Cardiac muscle cell (in vitro differentiated cells and primary cell): ENCODE measurements around the gene TRMT10A. TPM values are rescaled to one million over a fixed set of nuclear protein-coding genes. Genes with fewer than 3 reads are reported as not detected.
A peak's percentile ranks its signal among the peaks of the same experiment; 100 is the strongest.

Source experiments
- DNase-seq, 2 donors: peaks; one replicate each; pipeline versions ENCODE4 v3.0.0 to v3.0.0-alpha.2; 2010 to 2017; ENCODE audit warnings: low read depth in 1 of 2, low spot score in 1 of 2
- H3K27ac ChIP-seq: fragments of 200-600 bp; sonication (generic); 2 replicates; pipeline ENCODE4 v1.5.1; 2016
- H3K27me3 ChIP-seq: fragments of 200-600 bp; sonication (generic); 2 replicates; pipeline ENCODE4 v1.6.0; 2016; ENCODE audit warnings: control low read depth
- H3K36me3 ChIP-seq: fragments of 200-600 bp; sonication (generic); 2 replicates; pipeline ENCODE4 v1.5.1; 2016; ENCODE audit warnings: control low read depth
- H3K4me1 ChIP-seq: fragments of 200-600 bp; sonication (generic); 2 replicates; pipeline ENCODE4 v1.8.1; 2017; ENCODE audit warnings: low read depth, mild to moderate bottlenecking, mixed run types
- H3K4me3 ChIP-seq: fragments of 200-600 bp; sonication (generic); 2 replicates; pipeline ENCODE4 v1.5.1; 2016; ENCODE audit warnings: mild to moderate bottlenecking
- H3K9me3 ChIP-seq: fragments of 200-600 bp; sonication (generic); 2 replicates; pipeline ENCODE4 v1.5.1; 2017; ENCODE audit warnings: low read depth, mild to moderate bottlenecking, control low read depth
- CTCF ChIP-seq: IDR thresholded peaks from 2 replicates; pipeline ENCODE4 v1.5.1; 2012; ENCODE audit warnings: low read depth, mild to moderate bottlenecking, low read length
- polyA plus RNA-seq: library from polyadenylated mRNA; unstranded; fragments of >200 nt; fragmentation: Nextera tagmentation; extraction: Ambion mirVana; gene quantifications from 2 replicates; pipeline ENCODE4 v1.2.1, GENCODE V29; 2016
- total RNA-seq: library from RNA; depleted of rRNA; stranded (reverse); fragments of >200 nt; gene quantifications from 2 replicates; pipeline ENCODE4 v1.2.3, GENCODE V29; 2016

TRMT10A gene
- total and polyA plus RNA-seq, 2 experiments from 2014 or later = 6.5 to 7.5 TPM

- Histone ChIP-seq H3K4me3 (no peak overlapping the region), H3K9me3 (no peaks in the 10 kb centered on the region), H3K4me1 (no peaks in the 10 kb centered on the region), H3K27ac (no peak overlapping the region), H3K27me3 (no peaks in the 10 kb centered on the region), H3K36me3 (no peaks in the 10 kb centered on the region)
- no peak for DNase-seq
- no peak for TF ChIP-seq CTCF
Observed at GRCh38 chr4:99606716-99607115, 42.9 kb upstream of the TRMT10A start.

- H3K27me3 ChIP-seq = no peaks in the 10 kb centered on the region
- H3K27ac ChIP-seq = no peak overlapping the region
- peaks cover 11% of the 10 kb centered on the region for H3K4me1 ChIP-seq
- no peak for TF ChIP-seq CTCF
- H3K36me3 ChIP-seq = no peaks in the 10 kb centered on the region
- no peak for DNase-seq
- no peak overlapping the region for H3K4me3 ChIP-seq
- H3K9me3 ChIP-seq = no peaks in the 10 kb centered on the region
Observed at GRCh38 chr4:99594818-99595217, 31.0 kb upstream of the TRMT10A start.

- no peak for TF ChIP-seq CTCF
- peak in 1 of 2 donors; percentile 22 for DNase-seq
- Histone ChIP-seq H3K27ac (peak overlapping the region; percentile 46), H3K36me3 (no peaks in the 10 kb centered on the region), H3K9me3 (no peaks in the 10 kb centered on the region), H3K27me3 (no peaks in the 10 kb centered on the region), H3K4me3 (no peak overlapping the region), H3K4me1 (peaks cover 11% of the 10 kb centered on the region)
Observed at GRCh38 chr4:99593781-99594641, 30.2 kb upstream of the TRMT10A start.

- no peak overlapping the region for H3K4me3 ChIP-seq
- DNase-seq = no peak
- peaks cover 16% of the 10 kb centered on the region for H3K4me1 ChIP-seq
- no peaks in the 10 kb centered on the region for H3K27me3 ChIP-seq
- TF ChIP-seq CTCF = no peak
- no peaks in the 10 kb centered on the region for H3K9me3 ChIP-seq
- no peak overlapping the region for H3K27ac ChIP-seq
- no peaks in the 10 kb centered on the region for H3K36me3 ChIP-seq
Observed at GRCh38 chr4:99591757-99592156, 27.9 kb upstream of the TRMT10A start.

- no peaks in the 10 kb centered on the region for H3K36me3 ChIP-seq
- no peak for DNase-seq
- H3K27me3 ChIP-seq = no peaks in the 10 kb centered on the region
- H3K9me3 ChIP-seq = no peaks in the 10 kb centered on the region
- TF ChIP-seq CTCF = no peak
- H3K27ac ChIP-seq = no peak overlapping the region
- H3K4me3 ChIP-seq = no peak overlapping the region
- peaks cover 21% of the 10 kb centered on the region for H3K4me1 ChIP-seq
Observed at GRCh38 chr4:99587803-99588202, 24.0 kb upstream of the TRMT10A start.
